Stimulated activated CD8-positive, alpha-beta memory T cell treated with anti-CD3 and anti-CD28 coated beads, Interleukin-12 subunit alpha, Interleukin-12 subunit beta, amount 100 ng/mL, for 24 hours (primary cell): ENCODE results near the gene SH3GL2.

Experiments used
- DNase-seq: peaks from one replicate; pipeline ENCODE4 v3.0.0-alpha.2; 2020; ENCODE audit errors: extremely low read depth

Gene SH3GL2

DNA sequence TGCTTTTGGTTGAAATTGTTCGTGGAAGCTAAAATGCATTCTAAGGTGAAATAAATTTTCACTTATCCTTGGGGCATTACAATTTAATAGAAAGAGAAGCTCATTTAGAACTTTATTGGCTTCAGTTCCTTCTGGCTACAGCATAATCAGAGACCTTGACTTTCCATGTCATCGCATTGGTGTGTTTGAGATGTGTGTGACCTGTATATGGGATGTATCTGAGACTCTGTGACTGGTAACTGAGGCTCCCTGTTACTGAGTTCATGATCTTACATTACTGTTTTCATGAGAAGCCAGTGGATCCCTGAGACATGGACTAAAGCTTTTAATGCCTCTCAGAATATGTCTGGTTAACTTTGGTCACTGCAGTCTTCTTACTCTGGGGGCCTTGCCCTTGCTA, 32.5 kb downstream of the SH3GL2 start:
- no peak for DNase-seq

DNA sequence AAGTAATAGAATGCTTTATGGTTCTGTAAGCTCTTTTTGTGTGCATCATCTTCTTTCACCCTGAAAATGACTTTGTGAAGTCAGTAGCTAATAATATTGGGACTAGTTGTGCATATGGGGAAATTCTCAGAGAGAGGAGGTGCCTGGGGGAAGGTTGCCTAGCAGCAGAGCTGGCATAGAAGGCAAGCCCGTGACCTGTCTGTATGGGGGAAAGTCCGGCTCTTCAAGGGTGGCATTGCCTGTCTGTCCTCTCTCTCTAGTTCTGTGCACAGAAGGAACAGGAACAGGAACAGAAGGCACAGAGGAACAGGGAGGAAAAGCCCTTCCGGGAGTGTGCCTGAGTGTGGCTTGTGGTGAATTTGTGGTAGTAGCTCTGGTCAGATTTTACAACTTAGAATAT, 33.1 kb downstream of the SH3GL2 start:
- no peak for DNase-seq

DNA sequence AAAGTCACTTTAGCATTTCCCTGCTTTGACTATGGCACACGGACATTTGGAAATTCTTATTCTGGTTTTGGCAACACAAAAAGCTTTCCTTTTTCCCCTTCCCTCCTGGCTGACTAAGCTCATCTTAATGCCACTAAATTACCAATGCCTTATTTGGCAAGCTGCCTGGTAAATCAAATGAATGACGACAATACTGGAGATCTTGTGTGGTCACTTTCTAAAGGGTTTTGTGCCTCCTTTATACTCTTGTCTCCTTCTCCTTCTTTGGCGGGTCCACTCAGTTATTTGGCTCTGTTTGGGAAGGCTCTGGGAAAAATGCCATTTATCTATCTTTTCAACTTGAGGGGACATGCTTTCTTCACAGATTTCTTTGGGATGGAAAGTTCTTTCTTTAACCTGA, 34.9 kb downstream of the SH3GL2 start:
- no peak for DNase-seq

DNA sequence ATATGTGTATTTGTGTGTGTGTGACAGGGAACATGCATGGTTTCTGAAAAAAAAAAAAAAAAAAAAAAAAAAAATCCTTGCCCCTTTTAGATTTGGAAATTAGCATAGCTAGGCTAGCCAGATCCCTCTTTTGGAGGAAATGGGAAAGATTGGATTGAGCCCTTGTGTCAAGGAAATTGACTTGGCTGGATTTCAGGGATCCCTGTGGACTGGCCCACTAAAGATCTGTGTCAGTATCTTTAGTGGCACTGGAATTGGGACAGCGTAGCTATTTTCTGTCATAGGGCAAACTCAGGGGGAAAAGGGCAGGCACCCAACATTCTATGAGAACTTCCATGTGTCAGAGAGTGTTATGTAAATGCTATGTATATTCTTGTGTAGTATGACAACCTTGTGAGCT, 35.4 kb downstream of the SH3GL2 start:
- DNase-seq, result no peak

DNA sequence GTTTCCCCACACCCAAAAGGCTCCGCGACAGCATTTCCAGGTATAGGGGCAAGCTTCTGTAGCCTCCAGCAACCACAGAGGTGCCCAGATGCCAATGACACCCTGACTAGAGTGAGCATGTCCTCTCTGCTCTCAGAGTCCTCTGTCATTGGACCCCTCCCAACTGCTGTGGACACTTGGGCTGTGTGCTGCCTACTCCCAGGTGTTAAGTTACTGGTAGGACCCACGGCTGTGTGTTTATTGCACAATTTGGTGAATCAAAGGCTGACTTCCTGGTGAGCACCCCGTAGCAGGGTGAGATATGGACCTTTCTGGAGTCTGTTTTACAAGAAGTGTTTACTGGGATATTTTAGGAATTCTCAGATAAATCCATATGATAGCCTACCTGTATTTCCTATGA, 36.0 kb downstream of the SH3GL2 start:
- DNase-seq, result no peak

DNA sequence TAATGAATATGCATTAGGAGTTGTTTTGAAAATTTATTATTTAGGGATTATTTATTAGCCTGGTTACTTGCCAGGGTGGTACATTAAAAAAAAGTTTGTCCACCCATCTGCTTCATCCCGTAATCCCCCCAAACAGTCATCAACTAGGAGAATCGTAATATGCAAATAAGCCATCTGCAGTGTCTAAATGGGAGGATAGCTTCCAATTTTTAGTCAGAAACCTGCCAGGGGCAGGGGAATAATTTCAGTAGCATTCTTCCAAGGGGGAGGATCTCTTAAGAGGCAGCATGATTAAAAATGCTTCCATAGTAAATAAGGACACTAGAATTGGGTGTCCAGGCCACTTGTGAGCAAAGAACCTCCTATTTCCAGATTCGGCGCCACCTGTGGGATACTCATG, 43.3 kb downstream of the SH3GL2 start:
- DNase-seq, result no peak

DNA sequence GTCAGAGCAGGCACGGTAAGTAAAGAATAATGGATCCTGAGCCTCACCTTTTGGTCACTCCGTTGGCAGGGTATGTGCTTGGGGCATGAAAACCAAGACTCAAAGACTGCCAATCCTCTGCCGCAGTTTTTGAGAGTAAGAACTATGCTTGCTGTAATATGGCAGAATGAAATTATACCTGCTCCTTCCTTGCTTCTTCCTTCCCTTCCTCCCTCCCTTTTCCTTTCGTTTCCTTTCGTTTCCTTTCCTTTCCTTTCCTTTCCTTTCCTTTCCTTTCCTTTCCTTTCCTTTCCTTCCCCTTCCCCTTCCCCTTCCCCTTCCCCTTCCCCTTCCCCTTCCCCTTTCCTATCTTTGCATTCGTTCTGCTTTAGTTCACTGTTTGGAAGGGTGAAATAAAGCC, 43.9 kb downstream of the SH3GL2 start:
- DNase-seq, result no peak

DNA sequence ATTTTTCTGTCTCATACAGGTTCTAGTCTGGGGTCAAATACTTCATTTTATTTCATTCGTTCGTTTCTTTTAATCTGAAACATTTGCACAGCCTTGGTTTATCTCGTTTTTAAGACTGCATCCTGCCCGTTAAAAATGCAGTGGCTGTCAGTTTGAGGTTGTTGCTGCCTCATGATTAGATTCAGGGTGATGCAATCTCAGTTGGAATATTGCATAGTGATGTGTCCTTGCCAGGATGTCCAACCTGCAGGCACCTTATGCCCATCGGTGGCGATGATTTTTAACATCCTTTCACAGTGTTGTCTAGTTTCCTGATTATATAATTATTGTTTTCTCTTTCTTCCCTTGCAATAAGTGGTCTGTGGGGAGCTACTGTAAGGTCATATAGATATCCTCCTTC, 45.1 kb downstream of the SH3GL2 start:
- no peak for DNase-seq

DNA sequence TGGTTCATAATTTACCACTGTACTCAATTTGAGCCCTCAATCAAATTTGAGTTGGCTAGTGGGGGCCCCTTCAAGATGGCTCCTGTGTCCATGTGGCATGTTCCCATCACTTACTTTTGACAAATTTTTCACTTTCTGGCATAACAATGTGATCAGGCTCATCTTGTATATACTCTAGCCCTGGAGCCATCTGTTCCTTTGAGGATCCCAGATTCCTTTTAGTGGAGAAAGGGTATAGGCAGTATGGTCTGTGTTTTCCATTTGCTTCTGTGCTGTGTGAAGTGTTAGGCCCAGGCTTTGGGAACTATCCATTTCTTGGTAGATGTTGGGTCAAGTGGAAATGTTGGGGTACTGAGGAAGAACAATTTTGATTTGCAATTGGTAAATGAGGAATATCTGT, 45.7 kb downstream of the SH3GL2 start:
- DNase-seq, result no peak

DNA sequence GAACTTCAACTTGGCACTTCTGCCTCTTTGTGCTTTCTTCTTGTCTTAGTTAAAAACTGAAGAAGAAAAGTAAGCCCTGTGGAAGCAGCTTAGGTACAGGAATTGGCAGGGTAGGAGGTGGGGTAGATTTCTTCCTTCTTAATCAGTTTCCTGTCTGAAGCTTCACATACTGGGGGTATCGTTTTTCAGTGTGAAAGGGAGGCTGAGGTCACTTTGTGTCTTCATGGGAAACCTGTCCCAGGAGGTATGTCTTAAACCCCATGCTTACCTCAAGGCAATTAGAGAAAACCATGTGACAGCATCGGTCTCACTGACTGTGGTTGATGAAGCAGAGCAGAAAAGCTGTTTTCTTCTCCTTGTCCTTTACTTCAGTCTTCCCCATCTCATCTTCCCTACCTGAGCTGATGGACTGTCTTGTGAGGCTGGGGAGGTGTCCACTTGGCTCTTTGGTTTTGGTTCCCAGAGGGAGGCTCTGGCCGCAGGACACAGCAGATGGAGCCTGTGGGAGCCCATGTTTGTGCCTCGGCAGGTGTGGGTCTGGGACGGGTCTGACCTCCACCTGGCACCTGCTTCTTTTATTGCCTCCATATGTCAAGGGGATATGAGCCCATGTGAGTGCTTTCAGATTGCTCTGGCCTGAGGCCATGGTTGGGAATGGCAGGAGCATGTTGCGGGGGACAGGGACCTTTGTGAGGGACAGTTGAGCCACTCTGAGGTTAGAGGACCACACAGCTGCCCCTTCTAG, 47.0 kb downstream of the SH3GL2 start:
- no peak for DNase-seq

DNA sequence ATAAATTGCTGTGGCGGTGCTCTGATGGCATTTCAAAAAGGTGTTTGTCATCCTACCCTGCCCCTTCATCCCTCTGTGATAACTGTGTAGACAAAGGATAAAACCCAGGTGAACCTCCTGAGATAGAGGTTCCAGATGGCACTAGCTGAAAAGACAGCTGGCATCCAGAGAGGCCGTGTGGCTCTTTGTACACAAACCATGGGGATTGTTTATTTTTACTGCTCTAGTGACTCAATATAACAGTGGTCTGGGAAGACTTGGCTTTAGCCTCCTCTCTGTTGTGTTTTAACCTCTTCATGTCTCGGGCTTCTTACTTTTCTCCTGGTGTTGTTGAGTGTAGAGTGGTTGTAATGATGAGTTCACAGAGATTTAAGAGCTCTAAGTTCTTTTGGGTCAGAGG, 48.8 kb downstream of the SH3GL2 start:
- DNase-seq, result no peak

DNA sequence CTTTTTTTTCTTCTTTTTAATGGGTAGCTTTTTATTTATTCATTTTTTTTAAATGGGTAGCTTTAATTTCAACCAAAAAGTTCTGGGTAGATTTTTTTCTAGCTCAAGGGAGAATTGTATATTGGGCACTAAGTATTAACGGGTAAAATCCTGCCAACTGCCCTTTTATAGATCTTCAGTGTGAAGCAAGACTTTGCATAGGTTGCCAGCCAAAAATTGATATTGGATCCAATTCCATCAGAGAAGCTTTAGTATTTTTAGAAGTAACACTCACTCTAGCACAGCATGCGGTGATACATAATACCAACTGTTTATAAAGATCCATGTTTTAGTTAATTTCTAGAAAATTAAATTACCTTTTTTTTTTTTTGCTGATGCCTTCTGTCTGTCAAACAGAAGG, 49.8 kb downstream of the SH3GL2 start:
- no peak for DNase-seq

DNA sequence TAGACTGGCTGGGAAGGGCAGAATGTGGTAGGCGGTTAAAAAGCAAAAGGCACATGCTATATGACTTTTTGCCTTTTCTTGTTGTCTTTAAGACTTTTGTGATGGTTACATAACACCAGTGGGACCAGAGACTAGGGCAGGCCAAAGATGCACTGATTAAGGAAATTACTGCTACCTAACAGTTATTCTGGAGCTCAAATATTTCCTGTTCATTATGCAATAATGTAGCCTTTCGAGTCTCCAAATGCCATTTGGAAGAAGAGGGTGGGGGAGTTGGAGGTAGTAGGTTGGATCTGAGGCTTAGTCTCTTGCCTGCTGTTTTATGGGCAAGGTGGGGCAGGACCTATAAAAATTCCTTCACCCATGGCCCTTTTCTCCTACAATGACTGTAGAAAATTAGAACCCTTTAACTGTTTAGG, 51.7 kb downstream of the SH3GL2 start:
- no peak for DNase-seq

DNA sequence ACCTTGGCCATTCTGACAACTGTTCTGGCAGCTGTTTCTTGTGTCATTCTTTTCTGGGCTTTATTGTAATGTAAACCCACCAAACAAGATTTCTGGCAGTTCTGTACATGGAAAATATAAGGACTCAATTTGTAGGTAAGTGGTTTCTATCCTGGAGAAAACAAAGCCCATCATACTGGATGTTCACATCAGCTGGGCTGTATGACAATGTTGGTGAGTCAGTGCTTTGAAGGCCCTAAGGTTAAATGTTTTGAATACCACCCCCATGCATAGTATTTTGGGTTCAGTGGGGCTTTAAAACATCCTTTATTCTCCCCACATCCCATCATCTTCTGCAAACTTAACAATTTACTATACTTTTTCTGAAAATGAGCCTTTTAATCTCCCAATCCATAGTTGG, 52.5 kb downstream of the SH3GL2 start:
- no peak for DNase-seq

DNA sequence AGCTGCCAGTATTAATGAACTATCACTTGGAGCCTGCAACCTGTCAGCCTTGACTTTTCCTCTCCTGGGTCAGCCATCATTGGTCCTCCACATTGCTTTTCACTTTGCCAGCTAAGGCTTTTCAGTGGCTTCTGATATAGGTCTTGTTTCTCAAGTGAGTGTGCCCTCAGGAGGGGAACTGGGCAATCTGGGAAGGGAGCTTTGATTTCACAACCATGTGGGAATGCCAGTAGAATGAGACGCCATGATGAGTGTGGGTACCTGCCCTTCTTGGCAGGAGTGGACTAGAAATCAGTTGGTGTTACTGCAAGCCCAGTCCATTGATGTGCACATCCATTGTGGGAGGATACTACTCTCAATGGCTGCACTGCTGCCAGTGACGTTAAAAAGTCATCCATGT, 54.1 kb downstream of the SH3GL2 start:
- no peak for DNase-seq

DNA sequence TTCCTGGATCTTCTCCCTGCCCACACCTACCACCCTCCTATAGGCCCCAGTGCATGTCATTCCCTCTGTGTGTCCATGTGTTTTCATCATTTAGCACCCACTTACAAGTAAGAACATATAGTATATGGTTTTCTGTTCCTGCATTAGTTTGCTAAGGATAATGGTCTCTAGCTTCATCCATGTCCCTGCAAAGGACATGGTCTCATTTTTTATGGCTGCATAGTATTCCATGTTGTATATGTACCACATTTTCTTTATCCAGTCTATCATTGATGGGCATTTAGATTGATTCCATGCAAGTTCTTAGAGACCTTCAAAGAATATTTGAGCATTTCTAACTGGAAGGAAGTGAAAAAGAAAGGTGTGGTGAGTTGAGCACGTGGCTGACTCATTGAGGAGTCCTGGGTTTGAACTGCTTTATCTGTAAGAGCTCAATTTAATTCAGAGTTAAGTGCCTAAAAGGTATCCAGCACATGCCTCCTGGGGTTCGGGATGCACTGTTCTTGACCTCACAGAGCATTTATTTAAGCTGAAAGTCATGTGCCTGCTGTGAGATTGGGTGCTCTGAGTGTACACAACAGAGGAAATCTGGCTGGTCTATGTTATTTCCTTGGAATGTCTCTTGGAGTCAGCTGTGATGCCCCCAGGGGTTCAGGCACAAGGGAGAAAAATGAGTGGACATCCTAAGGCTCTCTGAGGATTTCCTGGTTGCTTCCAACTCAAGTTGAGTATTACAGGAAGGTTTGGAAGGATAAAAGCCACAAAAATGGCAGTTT, 56.4 kb downstream of the SH3GL2 start:
- no peak for DNase-seq

DNA sequence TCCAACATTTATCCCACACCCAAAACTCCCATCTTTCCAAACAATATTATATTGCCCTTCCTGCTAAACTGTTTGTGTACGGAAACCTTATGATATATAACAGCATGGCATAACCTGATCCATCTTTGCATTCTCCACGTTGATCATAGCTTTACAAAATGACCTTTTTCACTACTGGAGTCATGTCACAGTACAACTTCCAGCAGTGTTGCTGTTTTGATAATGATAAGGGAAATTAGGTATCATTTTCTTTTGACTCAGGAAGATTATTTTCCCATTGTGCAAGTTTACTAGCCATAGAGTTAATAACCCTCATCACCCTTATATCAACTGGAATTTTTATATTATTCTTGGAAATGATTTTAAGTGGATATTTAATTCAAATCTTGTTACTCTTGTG, 57.5 kb downstream of the SH3GL2 start:
- DNase-seq, result no peak

DNA sequence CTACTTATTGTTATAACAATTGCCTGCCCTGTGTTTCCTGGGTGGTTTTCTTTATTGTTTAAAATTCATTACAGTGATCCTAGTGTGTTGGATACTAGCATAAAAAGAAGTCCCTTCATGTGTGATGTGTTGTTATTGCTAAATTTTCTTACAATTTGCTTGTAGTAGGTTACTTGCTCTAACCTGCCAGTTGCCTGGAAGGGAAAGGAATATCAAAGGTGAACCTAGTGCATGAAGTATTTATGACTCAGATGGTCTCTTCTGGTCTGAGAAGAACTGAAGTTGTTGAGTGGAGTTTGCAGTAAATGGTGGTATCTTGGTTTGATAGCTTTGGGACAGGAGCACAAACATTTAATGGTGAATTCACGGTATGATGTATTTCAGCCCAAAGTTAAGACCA, 58.0 kb downstream of the SH3GL2 start:
- DNase-seq, result no peak

DNA sequence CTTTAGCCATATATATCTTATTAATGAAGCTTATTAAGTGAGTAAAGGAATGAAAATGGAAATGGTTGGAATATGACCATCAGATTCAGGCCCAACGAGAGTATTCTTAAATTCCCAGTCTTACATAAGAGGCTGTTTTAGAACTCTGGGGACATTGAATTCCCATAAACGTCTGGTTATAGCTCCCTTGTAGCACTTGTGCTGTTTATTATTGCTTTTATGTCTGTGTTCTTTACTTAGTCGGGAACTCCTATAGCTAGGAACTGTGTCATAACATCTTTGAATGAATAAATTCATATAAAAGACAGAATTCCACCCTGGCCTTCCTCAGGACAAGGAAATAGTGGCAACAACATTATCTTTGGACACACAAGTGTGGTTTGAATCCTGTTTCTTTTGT, 58.4 kb downstream of the SH3GL2 start:
- DNase-seq, result no peak

DNA sequence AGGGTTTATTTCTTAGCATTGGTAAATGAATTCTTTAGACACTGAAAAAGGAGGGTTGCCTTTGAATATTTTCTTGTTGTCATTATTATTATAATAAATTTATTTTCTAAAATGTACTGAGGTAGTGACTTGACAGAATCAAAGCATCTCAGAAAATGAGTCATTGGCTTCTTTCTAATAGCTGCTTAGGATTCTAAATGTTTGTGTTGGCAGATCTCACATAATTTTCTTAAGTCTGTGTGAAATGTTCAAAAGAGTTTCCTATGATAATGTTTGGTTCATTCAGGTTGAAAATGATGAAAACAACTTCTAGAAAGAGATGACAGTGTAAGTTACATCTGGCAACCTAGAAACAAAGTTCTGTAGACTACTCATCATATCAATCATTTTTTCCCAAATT, 69.7 kb downstream of the SH3GL2 start:
- no peak for DNase-seq

DNA sequence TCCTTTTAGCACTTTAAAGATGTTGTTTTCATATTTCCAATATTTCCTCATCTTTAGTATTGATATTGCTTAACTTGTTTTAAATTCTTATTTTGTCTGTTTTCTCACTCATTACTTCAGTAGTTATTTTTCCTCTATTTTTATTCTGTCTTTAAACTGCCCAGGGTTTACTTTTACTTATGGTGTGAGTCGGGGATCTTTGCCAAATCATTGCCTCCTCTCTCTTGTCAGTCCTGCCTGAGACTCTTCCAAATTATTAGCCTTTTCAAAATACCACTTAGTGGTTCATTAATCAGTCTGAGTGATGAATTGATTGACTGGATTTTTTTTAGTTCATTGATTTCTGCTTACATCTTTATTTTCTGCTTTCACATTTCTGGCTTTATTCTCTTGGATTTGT, 72.9 kb downstream of the SH3GL2 start:
- no peak for DNase-seq

DNA sequence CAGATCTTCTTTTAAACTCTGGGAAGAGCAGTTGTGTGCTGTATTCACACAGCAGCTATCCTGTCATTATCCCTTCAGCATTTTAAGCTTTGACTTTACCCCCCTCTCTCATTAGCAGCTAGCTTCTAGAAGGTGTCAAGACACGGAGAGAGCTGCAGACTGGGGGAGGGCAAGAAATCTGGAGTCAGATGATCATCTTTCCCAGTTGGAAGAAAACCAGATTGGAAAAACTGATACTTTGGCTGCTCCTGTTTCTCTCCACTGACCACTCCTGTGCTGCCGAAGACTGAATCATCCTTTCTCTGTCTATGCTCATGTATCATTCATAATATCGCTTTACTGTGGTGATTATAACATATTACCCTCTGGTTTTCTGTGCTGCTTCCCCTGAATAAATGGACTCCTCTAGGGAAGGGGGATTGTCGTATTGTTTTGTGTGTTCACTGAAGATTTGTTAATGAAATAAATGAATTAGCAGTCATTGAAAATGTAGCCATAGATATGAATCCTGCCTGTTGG, 75.1 kb downstream of the SH3GL2 start:
- no peak for DNase-seq

DNA sequence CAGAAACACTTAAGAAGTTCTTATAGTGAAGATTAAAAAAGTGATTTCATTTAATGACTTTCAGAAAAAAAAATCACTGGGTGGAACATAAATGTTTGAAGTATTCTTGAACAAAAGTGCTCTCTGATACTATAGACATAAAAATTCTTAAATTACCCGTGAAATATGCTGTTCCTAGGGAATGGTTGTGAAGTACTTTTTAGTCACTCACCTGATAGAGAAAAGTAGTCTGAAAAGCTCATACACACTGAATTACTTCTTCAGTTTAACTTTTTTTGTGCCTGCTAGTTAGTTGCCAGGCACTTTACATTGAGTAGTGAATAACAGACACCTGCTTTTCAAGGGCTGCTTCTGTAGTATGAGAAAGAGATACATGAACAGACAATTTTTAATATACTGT, 78.0 kb downstream of the SH3GL2 start:
- no peak for DNase-seq
